SK-N-SH (cell line): Measurements from ENCODE around the gene AEBP2. TPM values are rescaled to one million over a fixed set of nuclear protein-coding genes. Genes with fewer than 3 reads are reported as not detected.
A peak's percentile ranks its signal among the peaks of the same experiment; 100 is the strongest.

Experiments
- CTCF ChIA-PET: fragments of 300-600, 350-600 bp; formaldehyde crosslinking; extraction: SDS; loops from one replicate; lab custom pipeline; 2021; lab: Yijun Ruan, JAX
- POLR2A ChIA-PET: fragments of 350-600 bp; sonication (Branson Sonifier 250); formaldehyde crosslinking; extraction: SDS; loops from one replicate; lab custom pipeline; 2020; ENCODE audit warnings: antibody characterized with exemption, inconsistent platforms; lab: Yijun Ruan, JAX
- DNase-seq: peaks from one replicate; pipeline ENCODE4 v3.0.0; 2012
- H2AFZ ChIP-seq: fragments of 200-600 bp; sonication (generic); 2 replicates; pipeline ENCODE4 v1.8.1; 2016; ENCODE audit warnings: antibody characterized with exemption, mild to moderate bottlenecking, low read depth
- H3F3A ChIP-seq: fragments of 200-600 bp; sonication (generic); replicated peaks from 2 replicates; pipeline ENCODE3; 2016; ENCODE audit warnings: antibody characterized with exemption, mild to moderate bottlenecking; ENCODE audit not compliant: insufficient read depth
- H3K27ac ChIP-seq, 2 experiments: fragments of 200-500 bp in 1 of 2; fragments of 200-600 bp in 1 of 2; sonication (Bioruptor generic) in 1 of 2; sonication (generic), shearing (Covaris generic) in 1 of 2; 2 replicates each; pipeline versions ENCODE4 v1.5.1 to v1.6.1; 2014 to 2016; ENCODE audit warnings: low read depth in 2 of 2, inconsistent platforms in 1 of 2, low read length in 1 of 2, mild to moderate bottlenecking in 1 of 2, mixed read lengths in 1 of 2
- H3K27me3 ChIP-seq: fragments of 200-600 bp; sonication (generic), shearing (Covaris generic); 2 replicates; pipeline ENCODE4 v1.6.1; 2016; ENCODE audit warnings: mixed run types; ENCODE audit not compliant: insufficient read depth
- H3K36me3 ChIP-seq, 2 experiments: fragments of 200-500 bp in 1 of 2; fragments of 200-600 bp in 1 of 2; sonication (Bioruptor generic) in 1 of 2; sonication (generic) in 1 of 2; replicated peaks in 1 of 2; 2 replicates each; pipeline versions ENCODE3 to v1.5.1; 2014 to 2016; ENCODE audit warnings: low read length in 1 of 2, mild to moderate bottlenecking in 1 of 2; ENCODE audit not compliant: insufficient read depth in 2 of 2, control insufficient read depth in 1 of 2
- H3K4me1 ChIP-seq, 2 experiments: fragments of 200-500 bp in 1 of 2; fragments of 200-600 bp in 1 of 2; sonication (Bioruptor generic) in 1 of 2; sonication (generic), shearing (Covaris generic) in 1 of 2; 2 replicates each; pipeline versions ENCODE4 v1.5.1 to v1.6.1; 2014 to 2016; ENCODE audit warnings: low read depth in 1 of 2, low read length in 1 of 2, mixed run types in 1 of 2; ENCODE audit not compliant: insufficient read depth in 2 of 2, control insufficient read depth in 1 of 2
- H3K4me2 ChIP-seq: fragments of 200-600 bp; sonication (generic), shearing (Covaris generic); 2 replicates; pipeline ENCODE4 v1.6.1; 2017; ENCODE audit warnings: mixed run types
- H3K4me3 ChIP-seq, 2 experiments: fragments of 200-500 bp in 1 of 2; fragments of 200-600 bp in 1 of 2; sonication (Bioruptor generic) in 1 of 2; sonication (generic), shearing (Covaris generic) in 1 of 2; 2 replicates each; pipeline versions ENCODE4 v1.5.1 to v1.8.1; 2014 to 2016; ENCODE audit warnings: low read depth in 2 of 2, inconsistent platforms in 1 of 2, low read length in 1 of 2, mild to moderate bottlenecking in 1 of 2, mixed read lengths in 1 of 2, moderate library complexity in 1 of 2
- H3K79me2 ChIP-seq: fragments of 200-600 bp; sonication (generic); 2 replicates; pipeline ENCODE4 v1.8.1; 2017; ENCODE audit warnings: mild to moderate bottlenecking; ENCODE audit not compliant: insufficient read depth
- H3K9ac ChIP-seq: fragments of 200-600 bp; sonication (generic); 2 replicates; pipeline ENCODE4 v1.6.1; 2017; ENCODE audit warnings: mixed run types
- H3K9me2 ChIP-seq: fragments of 200-600 bp; sonication (generic); 2 replicates; pipeline ENCODE4 v1.6.1; 2017; ENCODE audit warnings: mixed run types
- H3K9me3 ChIP-seq: fragments of 200-600 bp; sonication (generic); 2 replicates; pipeline ENCODE4 v1.6.1; 2017; ENCODE audit warnings: mixed run types, mild to moderate bottlenecking, moderate library complexity
- H4K20me1 ChIP-seq: fragments of 200-600 bp; sonication (generic); 2 replicates; pipeline ENCODE4 v1.6.1; 2017; ENCODE audit warnings: mild to moderate bottlenecking, mixed run types; ENCODE audit not compliant: insufficient read depth
- CHD2 ChIP-seq: fragments of 150-350 bp; IDR thresholded peaks from 2 replicates; pipeline ENCODE4 v1.6.1; 2018; ENCODE audit warnings: low read length; ENCODE audit not compliant: partially characterized antibody
- ELF1 ChIP-seq: IDR thresholded peaks from 2 replicates; pipeline ENCODE4 v1.4.0; 2012
- FOSL2 ChIP-seq: IDR thresholded peaks from 2 replicates; pipeline ENCODE4 v1.4.0; 2012; ENCODE audit warnings: low read depth, mild to moderate bottlenecking, moderate library complexity, borderline replicate concordance
- FOXJ3 ChIP-seq: sonication (generic); formaldehyde crosslinking; IDR thresholded peaks from 2 replicates; pipeline ENCODE4 v1.5.1; 2020; ENCODE audit warnings: mild to moderate bottlenecking, missing genetic modification reagents
- GABPA ChIP-seq: IDR thresholded peaks from 2 replicates; pipeline ENCODE4 v1.4.0; 2012; ENCODE audit warnings: low read depth, mild to moderate bottlenecking
- IRF3 ChIP-seq: fragments of 150-350 bp; IDR thresholded peaks from 2 replicates; pipeline ENCODE4 v1.6.1; 2016; ENCODE audit warnings: mild to moderate bottlenecking, low read depth, low read length
- JUND ChIP-seq: IDR thresholded peaks from 2 replicates; pipeline ENCODE4 v1.4.0; 2012
- MEF2A ChIP-seq: IDR thresholded peaks from 2 replicates; pipeline ENCODE4 v1.4.0; 2012; ENCODE audit warnings: low read depth, borderline replicate concordance
- MXI1 ChIP-seq: IDR thresholded peaks from 2 replicates; pipeline ENCODE4 v1.6.1; 2012; ENCODE audit warnings: mild to moderate bottlenecking, low read depth, low read length, improper control_type of control experiment
- POLR2AphosphoS5 ChIP-seq: IDR thresholded peaks from 2 replicates; pipeline ENCODE4 v1.6.1; 2012; ENCODE audit warnings: low read depth, low read length
- RAD21 ChIP-seq: IDR thresholded peaks from 2 replicates; pipeline ENCODE4 v1.6.1; 2012; ENCODE audit warnings: mild to moderate bottlenecking, low read length
- RFX5 ChIP-seq: IDR thresholded peaks from 2 replicates; pipeline ENCODE4 v1.6.1; 2012; ENCODE audit warnings: mild to moderate bottlenecking, improper control_type of control experiment, low read length
- RXRA ChIP-seq: IDR thresholded peaks from 2 replicates; pipeline ENCODE4 v1.4.0; 2012; ENCODE audit warnings: low read depth, mild to moderate bottlenecking, borderline replicate concordance
- SIN3A ChIP-seq: IDR thresholded peaks from 2 replicates; pipeline ENCODE4 v1.6.1; 2012; ENCODE audit warnings: low read depth, mild to moderate bottlenecking, low read length, moderate library complexity, borderline replicate concordance
- TAF1 ChIP-seq: IDR thresholded peaks from 2 replicates; pipeline ENCODE4 v1.6.1; 2012; ENCODE audit warnings: low read depth, mild to moderate bottlenecking, low read length, moderate library complexity, borderline replicate concordance
- TCF12 ChIP-seq: IDR thresholded peaks from 2 replicates; pipeline ENCODE4 v1.4.0; 2012
- YY1 ChIP-seq: IDR thresholded peaks from 2 replicates; pipeline ENCODE4 v1.4.0; 2012; ENCODE audit warnings: low read depth, mild to moderate bottlenecking
- polyA plus RNA-seq, 3 experiments: library from polyadenylated mRNA; depleted of rRNA; stranded (reverse); fragments of >200 nt; gene quantifications; 2 replicates each; pipeline ENCODE4 v1.2.3, GENCODE V29; 2012
- TF ChIP-seq, protein P1 (sequence below): IDR thresholded peaks from 2 replicates; pipeline ENCODE4 v1.4.0; 2012; ENCODE audit warnings: low read depth, borderline replicate concordance
- TF ChIP-seq, protein P2 (sequence below): IDR thresholded peaks from 2 replicates; pipeline ENCODE4 v1.4.0; 2012; ENCODE audit warnings: low read depth, borderline replicate concordance
- TF ChIP-seq, protein P3 (sequence below): fragments of 150-350 bp; IDR thresholded peaks from 2 replicates; pipeline ENCODE4 v1.6.1; 2017; ENCODE audit warnings: antibody characterized with exemption, low read length, low read depth, borderline replicate concordance

The AEBP2 gene
- polyA plus RNA-seq, 1 of the 3 experiments (the other 2 are of a cell fraction): 10.4 TPM

- no peak for TF ChIP-seq POLR2AphosphoS5
- no peak for TF ChIP-seq YY1
- TF ChIP-seq SIN3A: no peak
- no peak for TF ChIP-seq ELF1
- TF ChIP-seq FOSL2: no peak
- no peak for TF ChIP-seq RFX5
- TF ChIP-seq, protein P1, sequence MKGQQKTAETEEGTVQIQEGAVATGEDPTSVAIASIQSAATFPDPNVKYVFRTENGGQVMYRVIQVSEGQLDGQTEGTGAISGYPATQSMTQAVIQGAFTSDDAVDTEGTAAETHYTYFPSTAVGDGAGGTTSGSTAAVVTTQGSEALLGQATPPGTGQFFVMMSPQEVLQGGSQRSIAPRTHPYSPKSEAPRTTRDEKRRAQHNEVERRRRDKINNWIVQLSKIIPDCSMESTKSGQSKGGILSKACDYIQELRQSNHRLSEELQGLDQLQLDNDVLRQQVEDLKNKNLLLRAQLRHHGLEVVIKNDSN: no peak
- TF ChIP-seq GABPA: no peak
- TF ChIP-seq MXI1: peak; percentile 69; the same call in 1 of the 2 replicates
- peak; percentile 72 for TF ChIP-seq CHD2
- TF ChIP-seq, all 33 proteins: peak for 8
Measured at GRCh38 chr12:19553175-19553574, 113.9 kb downstream of the AEBP2 start (continued).

GRCh38 chr12:19561411-19561961, 122.2 kb downstream of the AEBP2 start:
- Histone ChIP-seq H3K27me3 (no peaks in the 10 kb centered on the region), H3K4me3 (no peak overlapping the region), H3K4me2 (no peak overlapping the region), H3K9ac (no peak overlapping the region), H3K79me2 (no peaks in the 10 kb centered on the region), H3K9me2 (no peaks in the 10 kb centered on the region), H4K20me1 (no peaks in the 10 kb centered on the region), H3K36me3 (peaks cover 0 to 3% of the 10 kb centered on the region in 2 experiments), H3K27ac (no peak overlapping the region), H3K9me3 (no peaks in the 10 kb centered on the region), H3F3A (peaks cover 5% of the 10 kb centered on the region), H2AFZ (no peak overlapping the region), H3K4me1 (no peaks in the 10 kb centered on the region; a peak in 2 of 4 replicates)
- TF ChIP-seq, protein P2, sequence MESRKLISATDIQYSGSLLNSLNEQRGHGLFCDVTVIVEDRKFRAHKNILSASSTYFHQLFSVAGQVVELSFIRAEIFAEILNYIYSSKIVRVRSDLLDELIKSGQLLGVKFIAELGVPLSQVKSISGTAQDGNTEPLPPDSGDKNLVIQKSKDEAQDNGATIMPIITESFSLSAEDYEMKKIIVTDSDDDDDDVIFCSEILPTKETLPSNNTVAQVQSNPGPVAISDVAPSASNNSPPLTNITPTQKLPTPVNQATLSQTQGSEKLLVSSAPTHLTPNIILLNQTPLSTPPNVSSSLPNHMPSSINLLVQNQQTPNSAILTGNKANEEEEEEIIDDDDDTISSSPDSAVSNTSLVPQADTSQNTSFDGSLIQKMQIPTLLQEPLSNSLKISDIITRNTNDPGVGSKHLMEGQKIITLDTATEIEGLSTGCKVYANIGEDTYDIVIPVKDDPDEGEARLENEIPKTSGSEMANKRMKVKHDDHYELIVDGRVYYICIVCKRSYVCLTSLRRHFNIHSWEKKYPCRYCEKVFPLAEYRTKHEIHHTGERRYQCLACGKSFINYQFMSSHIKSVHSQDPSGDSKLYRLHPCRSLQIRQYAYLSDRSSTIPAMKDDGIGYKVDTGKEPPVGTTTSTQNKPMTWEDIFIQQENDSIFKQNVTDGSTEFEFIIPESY: no peak
- TF ChIP-seq MEF2A: no peak
- no peak for TF ChIP-seq FOXJ3 (CRISPR knock-in tag)
- TF ChIP-seq CHD2: no peak
- TF ChIP-seq TCF12: no peak
- TF ChIP-seq RXRA: no peak
- TF ChIP-seq, protein P3, sequence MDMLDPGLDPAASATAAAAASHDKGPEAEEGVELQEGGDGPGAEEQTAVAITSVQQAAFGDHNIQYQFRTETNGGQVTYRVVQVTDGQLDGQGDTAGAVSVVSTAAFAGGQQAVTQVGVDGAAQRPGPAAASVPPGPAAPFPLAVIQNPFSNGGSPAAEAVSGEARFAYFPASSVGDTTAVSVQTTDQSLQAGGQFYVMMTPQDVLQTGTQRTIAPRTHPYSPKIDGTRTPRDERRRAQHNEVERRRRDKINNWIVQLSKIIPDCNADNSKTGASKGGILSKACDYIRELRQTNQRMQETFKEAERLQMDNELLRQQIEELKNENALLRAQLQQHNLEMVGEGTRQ: no peak
- no peak for TF ChIP-seq JUND
- TF ChIP-seq, protein P1: no peak
- no peak for TF ChIP-seq IRF3
- no peak for TF ChIP-seq TAF1
- no peak for TF ChIP-seq RFX5
- no peak for TF ChIP-seq ELF1
- no peak for TF ChIP-seq YY1
- TF ChIP-seq RAD21: no peak
- ChIA-PET CTCF (interaction anchor here (0.8 to 1.0 kb wide), 2 partner anchors 13 to 89 kb away, joined by 3 to 4 read pairs; no protein-coding TSS in a partner anchor), POLR2A (no interaction called here)
- no peak for DNase-seq
